Osteoblast (primary cell): ENCODE results near the gene TMBIM1. TPM values are rescaled to one million over a fixed set of nuclear protein-coding genes. Genes with fewer than 3 reads are reported as not detected.

ENCODE experiments used
- DNase-seq: peaks from one replicate; pipeline ENCODE4 v3.0.0; 2011; ENCODE audit warnings: low spot score, mixed read lengths; ENCODE audit not compliant: insufficient read length; ENCODE audit errors: missing footprints
- H2AFZ ChIP-seq: 2 replicates; pipeline ENCODE4 v1.6.0; 2011; ENCODE audit warnings: mild to moderate bottlenecking, low read length
- H3K27ac ChIP-seq: 2 replicates; pipeline ENCODE4 v1.5.1; 2011; ENCODE audit warnings: mild to moderate bottlenecking, low read depth, low read length, moderate library complexity
- H3K27me3 ChIP-seq: 2 replicates; pipeline ENCODE4 v1.6.0; 2012; ENCODE audit warnings: mild to moderate bottlenecking, control low read depth, inconsistent platforms, low read length, moderate library complexity; ENCODE audit not compliant: insufficient read depth
- H3K36me3 ChIP-seq: 2 replicates; pipeline ENCODE4 v1.5.1; 2011; ENCODE audit warnings: mild to moderate bottlenecking, low read length, control low read depth, moderate library complexity; ENCODE audit not compliant: insufficient read depth
- H3K4me1 ChIP-seq: 2 replicates; pipeline ENCODE4 v1.5.1; 2011; ENCODE audit warnings: mild to moderate bottlenecking, low read length, control low read depth, moderate library complexity; ENCODE audit not compliant: insufficient read depth
- H3K4me2 ChIP-seq: 2 replicates; pipeline ENCODE4 v1.6.0; 2011; ENCODE audit warnings: mild to moderate bottlenecking, low read length; ENCODE audit not compliant: insufficient read depth
- H3K4me3 ChIP-seq: fragments of 200-600 bp; sonication (generic); 3 replicates; pipeline ENCODE4 v1.5.1; 2012; ENCODE audit warnings: mild to moderate bottlenecking, low read length, inconsistent platforms; ENCODE audit not compliant: insufficient read depth
- H3K79me2 ChIP-seq: 2 replicates; pipeline ENCODE4 v1.6.0; 2012; ENCODE audit warnings: mild to moderate bottlenecking, low read length, control low read depth, inconsistent platforms; ENCODE audit not compliant: insufficient read depth
- H3K9me3 ChIP-seq: 2 replicates; pipeline ENCODE4 v1.5.1; 2011; ENCODE audit warnings: low read depth, low read length, control low read depth
- H4K20me1 ChIP-seq: 2 replicates; pipeline ENCODE4 v1.6.0; 2012; ENCODE audit warnings: mild to moderate bottlenecking, low read length, control low read depth; ENCODE audit not compliant: insufficient read depth
- CTCF ChIP-seq: IDR thresholded peaks from 2 replicates; pipeline ENCODE4 v1.5.1; 2011; ENCODE audit warnings: mild to moderate bottlenecking, low read depth, low read length, moderate library complexity; ENCODE audit errors: extremely low read depth
- total RNA-seq: library from RNA; depleted of rRNA; stranded (reverse); fragments of >200 nt; gene quantifications from 2 replicates; pipeline ENCODE4 v1.2.3, GENCODE V29; 2012

Gene TMBIM1
- total RNA-seq, 1 donor, result 155 TPM

GRCh38 chr2:218293715-218294429 is 1.6 kb upstream of the TMBIM1 start:
- DNase-seq, result peak; percentile 71
- Histone ChIP-seq H3K4me2 (no peak overlapping the region), H3K27ac (no peak overlapping the region), H3K36me3 (no peaks in the 10 kb centered on the region), H4K20me1 (peaks cover 18% of the 10 kb centered on the region), H2AFZ (no peak overlapping the region), H3K4me1 (peaks cover 34% of the 10 kb centered on the region), H3K4me3 (no peak overlapping the region), H3K27me3 (no peaks in the 10 kb centered on the region), H3K9me3 (no peaks in the 10 kb centered on the region), H3K79me2 (peaks cover 37% of the 10 kb centered on the region)
- no peak for TF ChIP-seq CTCF

GRCh38 chr2:218291318-218292047 is 820 bp downstream of the TMBIM1 start:
- Histone ChIP-seq H4K20me1 (peaks cover 18% of the 10 kb centered on the region), H3K9me3 (no peaks in the 10 kb centered on the region), H3K4me3 (peak overlapping the region; percentile 87), H3K4me2 (peak overlapping the region; percentile 94), H3K27me3 (no peaks in the 10 kb centered on the region), H2AFZ (peak overlapping the region; percentile 70), H3K4me1 (peaks cover 42% of the 10 kb centered on the region), H3K79me2 (peaks cover 53% of the 10 kb centered on the region), H3K36me3 (no peaks in the 10 kb centered on the region), H3K27ac (peak overlapping the region; percentile 64)
- TF ChIP-seq CTCF, result no peak
- DNase-seq, result peak; percentile 95

GRCh38 chr2:218290316-218291261 is 1.7 kb downstream of the TMBIM1 start:
- Histone ChIP-seq H3K36me3 (no peaks in the 10 kb centered on the region), H3K4me3 (peak overlapping the region; percentile 87), H4K20me1 (peaks cover 18% of the 10 kb centered on the region), H2AFZ (no peak overlapping the region), H3K9me3 (no peaks in the 10 kb centered on the region), H3K4me1 (peaks cover 51% of the 10 kb centered on the region), H3K27me3 (no peaks in the 10 kb centered on the region), H3K4me2 (peak overlapping the region; percentile 94), H3K79me2 (peaks cover 60% of the 10 kb centered on the region), H3K27ac (peak overlapping the region; percentile 64)
- TF ChIP-seq CTCF, result no peak
- DNase-seq, result peak; percentile 79
